Fibroblast of skin of right quadriceps (primary cell): ENCODE data around the gene SEC14L5.

Source experiments
- DNase-seq: peaks from one replicate; pipeline ENCODE4 v3.0.0-alpha.2; 2013

SEC14L5 gene

GRCh38 chr16:4988647-4989046, 30.5 kb downstream of the SEC14L5 start:
- DNase-seq = no peak

- DNase-seq = no peak
Observed at GRCh38 chr16:4989391-4990006, 31.4 kb downstream of the SEC14L5 start.

GRCh38 chr16:4990415-4990814, 32.3 kb downstream of the SEC14L5 start:
- no peak for DNase-seq

GRCh38 chr16:4991754-4992153, 33.6 kb downstream of the SEC14L5 start:
- no peak for DNase-seq

GRCh38 chr16:4994719-4995434, 36.7 kb downstream of the SEC14L5 start:
- DNase-seq = no peak

- no peak for DNase-seq
Observed at GRCh38 chr16:5000573-5001001, 42.5 kb downstream of the SEC14L5 start.

GRCh38 chr16:5001571-5001970, 43.4 kb downstream of the SEC14L5 start:
- no peak for DNase-seq

GRCh38 chr16:5001986-5002385, 43.9 kb downstream of the SEC14L5 start:
- DNase-seq = no peak

GRCh38 chr16:5002699-5003143, 44.6 kb downstream of the SEC14L5 start:
- no peak for DNase-seq

- no peak for DNase-seq
Observed at GRCh38 chr16:5003211-5003610, 45.1 kb downstream of the SEC14L5 start.

- DNase-seq = no peak
Observed at GRCh38 chr16:5003828-5004227, 45.7 kb downstream of the SEC14L5 start.

- no peak for DNase-seq
Observed at GRCh38 chr16:5004311-5004710, 46.2 kb downstream of the SEC14L5 start.

- DNase-seq = no peak
Observed at GRCh38 chr16:5005916-5006315, 47.8 kb downstream of the SEC14L5 start.

GRCh38 chr16:5006348-5007193, 48.4 kb downstream of the SEC14L5 start:
- no peak for DNase-seq

GRCh38 chr16:5007256-5007655, 49.1 kb downstream of the SEC14L5 start:
- DNase-seq = no peak

GRCh38 chr16:5008311-5008731, 50.2 kb downstream of the SEC14L5 start:
- DNase-seq = no peak

GRCh38 chr16:5010576-5011329, 52.6 kb downstream of the SEC14L5 start:
- DNase-seq = no peak

GRCh38 chr16:5011637-5012036, 53.5 kb downstream of the SEC14L5 start:
- no peak for DNase-seq

GRCh38 chr16:5012887-5013286, 54.8 kb downstream of the SEC14L5 start:
- no peak for DNase-seq

- no peak for DNase-seq
Observed at GRCh38 chr16:5015351-5015750, 57.2 kb downstream of the SEC14L5 start.

- no peak for DNase-seq
Observed at GRCh38 chr16:5015887-5016286, 57.8 kb downstream of the SEC14L5 start.

- no peak for DNase-seq
Observed at GRCh38 chr16:5016967-5017677, 59.0 kb downstream of the SEC14L5 start.
